Measurements from ENCODE around the gene SGSM2.

DNA sequence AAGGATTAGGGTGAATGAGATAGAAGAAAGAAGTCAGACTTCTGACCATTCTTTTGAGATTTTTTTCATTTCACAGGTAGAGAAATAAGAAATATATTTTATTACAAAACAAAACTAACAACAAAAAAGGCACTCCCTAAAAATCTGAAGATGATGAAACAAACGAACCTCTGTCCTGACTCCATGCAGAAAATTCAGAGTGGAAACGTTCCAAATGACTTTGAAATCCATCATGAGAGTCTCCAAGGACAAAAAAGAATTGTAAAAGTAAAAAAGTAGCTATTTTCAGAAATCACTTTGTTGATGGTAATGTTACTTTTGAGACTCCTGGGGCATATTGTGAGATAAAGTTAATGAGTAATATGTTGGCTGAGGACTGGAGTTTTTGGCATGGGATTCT is 89.9 kb downstream of the SGSM2 start:
- TF ChIP-seq SIN3A (IDR thresholded peaks at IDR 0.05; ENCODE audit: borderline replicate concordance, insufficient read depth, low read length) (no peak), TAF1 (IDR thresholded peaks at IDR 0.05; ENCODE audit: borderline replicate concordance, insufficient read depth, low read length) (no peak), POLR2AphosphoS5 (IDR thresholded peaks at IDR 0.05; ENCODE audit: low read depth, low read length) (no peak)
- TF ChIP-seq, protein P1, sequence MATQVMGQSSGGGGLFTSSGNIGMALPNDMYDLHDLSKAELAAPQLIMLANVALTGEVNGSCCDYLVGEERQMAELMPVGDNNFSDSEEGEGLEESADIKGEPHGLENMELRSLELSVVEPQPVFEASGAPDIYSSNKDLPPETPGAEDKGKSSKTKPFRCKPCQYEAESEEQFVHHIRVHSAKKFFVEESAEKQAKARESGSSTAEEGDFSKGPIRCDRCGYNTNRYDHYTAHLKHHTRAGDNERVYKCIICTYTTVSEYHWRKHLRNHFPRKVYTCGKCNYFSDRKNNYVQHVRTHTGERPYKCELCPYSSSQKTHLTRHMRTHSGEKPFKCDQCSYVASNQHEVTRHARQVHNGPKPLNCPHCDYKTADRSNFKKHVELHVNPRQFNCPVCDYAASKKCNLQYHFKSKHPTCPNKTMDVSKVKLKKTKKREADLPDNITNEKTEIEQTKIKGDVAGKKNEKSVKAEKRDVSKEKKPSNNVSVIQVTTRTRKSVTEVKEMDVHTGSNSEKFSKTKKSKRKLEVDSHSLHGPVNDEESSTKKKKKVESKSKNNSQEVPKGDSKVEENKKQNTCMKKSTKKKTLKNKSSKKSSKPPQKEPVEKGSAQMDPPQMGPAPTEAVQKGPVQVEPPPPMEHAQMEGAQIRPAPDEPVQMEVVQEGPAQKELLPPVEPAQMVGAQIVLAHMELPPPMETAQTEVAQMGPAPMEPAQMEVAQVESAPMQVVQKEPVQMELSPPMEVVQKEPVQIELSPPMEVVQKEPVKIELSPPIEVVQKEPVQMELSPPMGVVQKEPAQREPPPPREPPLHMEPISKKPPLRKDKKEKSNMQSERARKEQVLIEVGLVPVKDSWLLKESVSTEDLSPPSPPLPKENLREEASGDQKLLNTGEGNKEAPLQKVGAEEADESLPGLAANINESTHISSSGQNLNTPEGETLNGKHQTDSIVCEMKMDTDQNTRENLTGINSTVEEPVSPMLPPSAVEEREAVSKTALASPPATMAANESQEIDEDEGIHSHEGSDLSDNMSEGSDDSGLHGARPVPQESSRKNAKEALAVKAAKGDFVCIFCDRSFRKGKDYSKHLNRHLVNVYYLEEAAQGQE (IDR thresholded peaks at IDR 0.05; ENCODE audit: insufficient read depth in 1 of 2, low read depth in 2 of 2, low read length in 2 of 2): no peak
